ENCODE results near the gene MROH8.

- no peak for TF ChIP-seq POLR2A (IDR thresholded peaks at IDR 0.05)
- TF ChIP-seq CTCF (IDR thresholded peaks at IDR 0.05) = no peak
Observed at GRCh38 chr20:37144856-37145404, 34.4 kb downstream of the MROH8 start.
